Stimulated activated CD4-positive, alpha-beta T cell treated with anti-CD3 and anti-CD28 coated beads, Interleukin-15, amount 100 ng/mL, for 24 hours (primary cell): ENCODE data around the gene KCTD16.

Experiments
- DNase-seq: peaks from one replicate; pipeline ENCODE4 v3.0.0-alpha.2; 2020

The KCTD16 gene

GRCh38 chr5:144210655-144211054 is 40.0 kb downstream of the KCTD16 start:
- no peak for DNase-seq

GRCh38 chr5:144219869-144220268 is 49.2 kb downstream of the KCTD16 start:
- no peak for DNase-seq

GRCh38 chr5:144227363-144227999 is 56.8 kb downstream of the KCTD16 start:
- DNase-seq, result no peak

DNA sequence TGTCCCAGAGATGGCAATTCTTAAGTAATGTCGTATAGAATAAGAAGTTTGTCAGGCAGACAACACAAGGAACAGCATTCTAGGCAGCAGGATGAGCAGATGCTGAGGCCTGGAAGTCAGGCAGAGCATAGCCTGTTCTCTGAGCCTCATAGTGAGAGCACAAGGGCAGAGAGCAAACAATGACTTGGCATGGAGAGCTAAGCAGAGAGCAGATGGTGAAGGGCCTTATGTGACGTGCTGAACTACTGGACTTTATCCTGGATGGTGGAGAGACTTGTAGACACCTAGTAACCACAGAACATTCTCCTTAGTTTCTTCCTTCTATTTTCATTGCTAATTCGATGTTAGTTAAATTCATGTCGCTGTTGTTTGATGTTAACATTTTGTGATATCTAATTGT is 60.1 kb downstream of the KCTD16 start:
- no peak for DNase-seq

DNA sequence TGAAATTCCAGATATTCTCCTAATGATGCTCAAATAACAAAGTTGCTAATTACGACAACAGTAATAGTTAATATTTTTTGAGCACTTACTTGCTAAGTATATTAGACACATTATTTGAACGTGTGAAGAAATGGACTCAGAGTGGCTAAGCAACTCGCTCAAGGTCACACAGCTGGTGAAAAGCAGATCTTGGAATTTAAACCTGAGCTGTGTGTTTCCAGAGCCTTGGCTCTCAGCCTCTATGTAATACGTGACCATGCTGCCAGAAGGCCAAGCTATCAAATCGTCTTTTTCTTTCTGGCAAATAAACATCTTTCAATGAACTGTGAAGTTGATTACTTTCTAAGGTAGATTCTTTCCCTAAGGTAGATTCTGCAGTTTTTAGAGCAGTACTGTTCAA is 61.6 kb downstream of the KCTD16 start:
- DNase-seq, result no peak

DNA sequence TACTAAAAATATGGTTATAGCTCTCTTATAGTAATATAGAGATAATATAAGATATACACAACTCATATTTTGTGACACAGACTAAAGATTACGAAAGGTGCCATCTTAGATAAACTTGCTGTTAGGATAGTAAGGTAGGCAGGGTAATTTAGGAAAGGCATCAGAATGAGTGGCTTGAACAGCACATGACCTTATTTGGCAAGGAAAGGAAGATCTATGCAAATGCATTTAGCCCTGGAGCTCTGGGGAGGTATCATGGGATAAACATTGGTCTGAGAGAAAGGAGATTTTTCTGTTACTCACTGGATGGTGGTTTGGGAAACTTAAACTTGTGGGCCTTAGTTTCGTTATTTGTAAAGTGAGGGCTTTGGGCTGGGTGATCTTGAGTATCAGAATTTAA is 65.8 kb downstream of the KCTD16 start:
- no peak for DNase-seq

DNA sequence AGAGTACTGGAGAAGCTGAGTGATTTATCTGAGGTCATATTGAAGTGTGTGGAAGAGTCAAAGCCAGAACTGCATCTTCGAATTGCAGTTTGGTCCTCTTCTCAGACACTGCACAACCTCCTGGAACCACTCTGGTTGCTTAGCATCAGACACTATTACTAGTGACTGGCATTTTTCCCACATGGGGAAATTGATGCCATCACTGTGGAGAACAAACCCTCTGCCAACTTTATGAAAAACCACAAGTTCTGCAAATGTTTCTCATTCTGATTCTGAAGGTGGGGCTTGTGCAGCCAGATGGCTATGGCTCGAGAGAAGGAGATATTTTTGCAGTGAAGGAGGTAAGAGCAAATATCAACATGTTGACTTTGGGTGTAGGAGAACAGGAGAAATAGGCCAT is 67.2 kb downstream of the KCTD16 start:
- no peak for DNase-seq

GRCh38 chr5:144247131-144247530 is 76.5 kb downstream of the KCTD16 start:
- DNase-seq, result no peak

GRCh38 chr5:144248015-144248414 is 77.3 kb downstream of the KCTD16 start:
- no peak for DNase-seq

DNA sequence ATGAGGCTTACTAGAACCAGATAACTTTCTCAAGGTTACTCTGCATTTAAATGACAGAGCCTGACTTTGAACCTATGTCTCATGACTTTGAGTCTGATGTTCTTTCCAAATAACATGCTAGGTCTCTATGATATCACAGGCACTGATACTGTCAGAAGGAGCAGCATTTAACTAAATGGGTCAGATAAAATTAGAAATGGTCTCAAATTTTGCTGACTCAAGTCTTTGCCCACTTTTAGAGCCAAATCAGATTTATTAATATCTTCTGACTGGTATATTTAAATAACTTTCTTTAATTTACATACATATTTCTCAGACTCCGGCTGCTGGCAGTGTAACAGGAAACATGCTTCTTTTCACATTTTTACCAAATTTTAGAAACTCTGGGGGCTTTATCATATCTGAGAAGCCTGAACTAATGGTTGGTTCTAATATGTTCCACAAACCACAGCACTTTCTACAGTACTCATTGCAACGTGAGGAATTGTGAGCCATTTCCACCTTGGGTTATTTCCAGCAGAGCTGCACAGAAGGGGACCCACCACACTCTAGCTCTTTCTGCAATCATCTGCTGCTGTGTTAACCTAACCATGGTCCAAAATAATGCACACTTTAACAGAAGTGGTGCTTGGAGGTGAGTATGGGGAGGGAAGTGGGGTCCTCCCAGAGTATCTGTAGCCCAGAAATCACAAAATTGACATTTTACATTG is 79.2 kb downstream of the KCTD16 start:
- DNase-seq, result no peak

GRCh38 chr5:144254552-144254951 is 83.9 kb downstream of the KCTD16 start:
- no peak for DNase-seq

DNA sequence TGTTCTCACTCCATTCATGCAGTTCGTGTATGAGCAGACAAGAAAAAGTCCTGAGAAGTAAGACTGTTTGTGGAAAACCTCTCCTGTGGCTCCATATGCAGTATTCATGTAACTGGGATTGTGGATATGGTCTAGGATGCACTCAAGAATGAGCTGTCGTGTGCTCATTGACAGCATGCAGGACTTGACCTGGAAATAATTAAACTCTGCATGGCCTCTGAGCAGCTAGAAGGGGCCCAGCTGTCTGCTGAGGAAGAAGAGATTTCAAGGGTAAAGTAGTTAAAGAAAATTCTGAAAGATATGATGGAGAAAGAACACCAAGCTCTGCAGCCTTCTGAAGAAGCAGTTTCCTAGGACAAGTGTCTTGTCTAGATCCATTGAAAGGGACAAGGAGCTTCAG is 89.4 kb downstream of the KCTD16 start:
- DNase-seq, result no peak

DNA sequence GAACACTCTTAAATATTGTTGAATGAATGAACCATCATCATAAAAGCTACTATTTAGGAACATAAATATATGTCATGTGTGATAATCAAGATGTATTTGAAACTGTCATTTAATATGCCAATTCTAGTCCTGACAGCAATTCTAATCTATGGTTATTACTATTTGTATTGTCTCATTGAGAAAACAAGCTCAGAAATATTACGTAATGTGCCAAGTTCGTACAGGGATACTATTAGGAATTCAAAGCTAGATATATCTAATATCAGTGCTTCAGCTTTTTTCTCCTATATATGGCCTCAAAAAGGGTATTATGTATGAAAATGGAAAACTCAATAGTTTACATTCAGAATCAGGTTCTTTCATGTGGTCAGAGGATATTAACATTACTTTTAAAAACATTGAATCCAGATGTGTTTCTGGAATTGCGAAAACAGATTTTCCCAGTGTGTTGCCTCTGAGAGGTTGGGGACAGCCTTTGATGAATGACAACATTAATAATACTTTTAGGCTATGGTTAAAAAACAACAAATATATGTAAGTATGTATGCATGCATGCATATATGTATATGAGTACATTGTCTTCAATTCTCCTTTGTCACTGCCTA is 95.1 kb downstream of the KCTD16 start:
- DNase-seq, result no peak

GRCh38 chr5:144267961-144268513 is 97.4 kb downstream of the KCTD16 start:
- DNase-seq, result no peak

GRCh38 chr5:144273232-144274027 is 102.8 kb downstream of the KCTD16 start:
- no peak for DNase-seq

DNA sequence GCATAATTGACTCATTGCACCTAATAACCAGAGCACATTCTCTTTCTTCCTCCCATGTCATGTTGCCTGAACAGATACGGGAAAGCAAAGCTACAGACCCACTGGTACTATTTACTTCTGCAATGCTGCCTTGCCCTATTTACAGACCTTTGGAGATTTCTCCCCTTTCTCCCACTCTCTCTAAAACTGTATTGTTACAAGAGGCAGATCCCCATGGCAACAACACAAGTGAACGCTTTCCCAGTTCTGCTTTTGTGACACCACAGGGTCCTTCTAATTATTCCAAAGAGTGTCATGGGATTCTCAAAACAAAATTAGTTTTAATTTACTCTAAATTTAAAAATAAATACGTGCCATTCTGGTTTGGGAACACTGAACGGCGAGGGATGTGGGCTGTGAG is 104.7 kb downstream of the KCTD16 start:
- no peak for DNase-seq

- DNase-seq, result no peak
These were observed 105.6 kb downstream of the KCTD16 start for GRCh38 chr5:144276034-144276822.

DNA sequence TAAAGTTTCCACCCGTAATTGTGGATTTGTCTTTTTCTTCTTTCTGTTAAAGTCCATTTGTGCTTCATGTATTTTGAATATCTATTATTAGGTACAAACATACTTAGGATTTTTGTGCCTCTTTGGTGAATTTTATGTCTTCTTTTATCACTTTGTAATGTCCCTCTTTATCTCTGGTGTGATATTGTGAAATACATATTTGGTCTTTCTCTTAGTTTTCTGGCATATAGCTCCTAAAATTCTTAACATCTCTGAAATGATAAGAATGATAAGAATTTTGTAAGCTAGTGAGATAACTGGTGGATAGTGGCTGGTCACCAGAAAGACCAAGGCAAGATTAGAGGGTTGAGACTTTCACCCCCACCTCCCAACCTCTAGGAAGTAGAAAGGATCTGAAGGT is 111.1 kb downstream of the KCTD16 start:
- DNase-seq, result no peak

GRCh38 chr5:144284036-144284435 is 113.4 kb downstream of the KCTD16 start:
- DNase-seq, result no peak

- DNase-seq, result no peak
These were observed 114.3 kb downstream of the KCTD16 start for GRCh38 chr5:144284931-144285502.

DNA sequence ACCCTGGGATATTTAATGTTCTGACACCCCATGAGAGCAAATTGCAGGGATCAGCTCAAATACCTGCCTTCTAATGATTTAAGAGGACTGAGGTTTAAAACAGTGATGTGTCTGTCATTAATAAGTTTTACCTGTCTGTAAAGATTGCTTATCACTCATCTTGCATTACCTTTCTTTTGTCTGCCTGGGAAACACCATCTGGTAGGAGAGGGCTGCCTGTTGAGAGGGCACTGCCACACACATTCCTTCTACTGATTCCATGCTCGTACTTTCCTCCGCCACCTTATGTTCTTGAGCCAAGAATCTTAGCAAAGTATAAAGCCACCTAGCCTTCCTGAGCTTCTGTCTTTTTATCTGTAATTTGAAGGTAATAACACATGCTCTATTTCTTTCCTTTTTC is 118.6 kb downstream of the KCTD16 start:
- DNase-seq, result no peak

- no peak for DNase-seq
These were observed 121.4 kb downstream of the KCTD16 start for GRCh38 chr5:144292029-144292428.
